Esophagus squamous epithelium (tissue), 5 donors: ENCODE measurements around the gene PCNT. TPM values are rescaled to one million over a fixed set of nuclear protein-coding genes. Genes with fewer than 3 reads are reported as not detected.

ENCODE experiments used
- DNase-seq: peaks from one replicate; lab custom pipeline; 2025; lab: John Stamatoyannopoulos, UW
- H3K27ac ChIP-seq, 4 donors: fragments of 200-600 bp; sonication (generic); one replicate each; pipeline ENCODE4 v1.5.1; 2016 to 2019; ENCODE audit warnings: mild to moderate bottlenecking in 1 of 4
- H3K27me3 ChIP-seq, 4 donors: fragments of 200-600 bp; sonication (generic); 1 replicate in 3 of 4; 2 replicates in 1 of 4; pipeline versions ENCODE4 v1.5.1 to v1.6.0; 2017 to 2021; ENCODE audit warnings: antibody characterized with exemption in 1 of 4
- H3K36me3 ChIP-seq, 3 donors: fragments of 200-600 bp; sonication (generic); one replicate each; pipeline ENCODE4 v1.5.1; 2016 to 2019
- H3K4me1 ChIP-seq, 3 donors: fragments of 200-600 bp; sonication (generic); one replicate each; pipeline ENCODE4 v1.5.1; 2017 to 2019
- H3K4me3 ChIP-seq, 4 donors: fragments of 200-600 bp; sonication (generic); 1 replicate in 3 of 4; 2 replicates in 1 of 4; pipeline ENCODE4 v1.5.1; 2016 to 2019; ENCODE audit warnings: mild to moderate bottlenecking in 2 of 4, moderate library complexity in 1 of 4
- H3K9me3 ChIP-seq, 3 donors: fragments of 200-600 bp; sonication (generic); one replicate each; pipeline ENCODE4 v1.5.1; 2016 to 2019
- CTCF ChIP-seq, 6 experiments: fragments of 450-650 bp in 4 of 6; fragments of 200-600 bp in 2 of 6; sonication (generic) in 2 of 6; IDR thresholded peaks; one replicate each; pipeline ENCODE4 v1.5.1; 2016 to 2019; ENCODE audit warnings: antibody characterized with exemption in 6 of 6, mild to moderate bottlenecking in 4 of 6, moderate library complexity in 4 of 6
- POLR2A ChIP-seq, 4 donors: fragments of 450-650 bp; IDR thresholded peaks; one replicate each; pipeline ENCODE4 v1.6.1; 2017; ENCODE audit warnings: antibody characterized with exemption in 4 of 4, mild to moderate bottlenecking in 4 of 4, moderate library complexity in 3 of 4
- whole genome bisulfite sequencing, 2 donors: methylation state at CpG; one replicate each; pipeline ENCODE4 v1.1.5; 2018; 5-methylcytosine and 5-hydroxymethylcytosine counted together
- intact Hi-C: fragments of 100-400 bp; cut with DNase I; formaldehyde crosslinking; loops from one replicate; pipeline ENCODE4 v1.15.0; 2022
- total RNA-seq, 4 donors: library from RNA; depleted of rRNA; stranded (reverse); fragments of >200 nt; gene quantifications; one replicate each; pipeline ENCODE4 v1.1.0, GENCODE V29; 2016
- donor health status: DM: yes; HTN: yes; CAD: no.

Gene PCNT
- total RNA-seq, 4 donors from 2014 or later, result 26.8 to 38.7 (median 29.9) TPM

DNA sequence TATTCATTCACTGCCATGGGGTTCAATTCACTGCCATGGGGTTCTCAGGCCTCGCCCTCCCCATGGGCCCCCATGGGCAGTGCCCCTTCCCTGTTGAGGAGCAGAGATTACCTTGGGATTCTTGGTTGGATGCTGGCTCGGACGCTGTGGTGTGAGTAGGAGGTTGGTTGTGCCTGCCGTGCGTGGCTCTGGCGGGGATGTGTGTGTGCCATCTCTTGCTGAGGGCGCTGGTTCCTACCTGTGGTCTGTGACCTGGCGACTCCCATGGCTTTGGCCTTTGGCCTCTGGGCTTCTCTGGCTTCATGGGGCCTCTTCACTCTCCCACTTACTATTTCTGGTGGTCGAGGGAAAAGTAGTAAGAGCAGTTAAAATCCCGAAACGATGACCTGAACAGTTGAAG, 42.1 kb downstream of the PCNT start:
- Histone ChIP-seq H3K27me3 (no peaks in the 10 kb centered on the region), H3K27ac (no peak overlapping the region), H3K9me3 (no peaks in the 10 kb centered on the region), H3K4me1 (no peaks in the 10 kb centered on the region), H3K4me3 (no peak overlapping the region), H3K36me3 (peaks cover 18 to 96% (median 20%) of the 10 kb centered on the region in 3 donors)
- WGBS, 2 donors, result 92 to 93% methylated on average over 2 to 7 of the region's 11 CpGs
- no peak for DNase-seq
- intact Hi-C loops, result no loop called here
- TF ChIP-seq CTCF (IDR thresholded peaks at IDR 0.05), result no peak
- TF ChIP-seq POLR2A (IDR thresholded peaks at IDR 0.05), result no peak

DNA sequence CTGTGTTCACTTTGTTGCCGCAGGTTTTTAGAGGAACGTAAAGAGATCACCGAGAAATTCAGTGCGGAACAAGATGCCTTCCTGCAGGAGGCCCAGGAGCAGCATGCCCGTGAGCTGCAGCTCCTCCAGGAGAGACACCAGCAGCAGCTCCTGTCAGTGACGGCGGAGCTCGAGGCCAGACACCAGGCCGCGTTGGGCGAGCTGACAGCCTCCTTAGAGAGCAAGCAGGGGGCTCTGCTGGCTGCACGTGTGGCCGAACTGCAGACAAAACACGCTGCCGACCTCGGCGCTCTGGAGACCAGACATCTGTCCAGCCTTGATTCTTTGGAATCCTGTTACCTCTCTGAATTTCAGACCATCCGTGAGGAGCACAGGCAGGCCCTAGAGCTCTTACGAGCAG, 42.6 kb downstream of the PCNT start:
- Histone ChIP-seq H3K27me3 (no peaks in the 10 kb centered on the region), H3K9me3 (no peaks in the 10 kb centered on the region), H3K4me3 (no peak overlapping the region), H3K27ac (no peak overlapping the region), H3K4me1 (no peaks in the 10 kb centered on the region), H3K36me3 (peaks cover 18 to 96% (median 20%) of the 10 kb centered on the region in 3 donors)
- TF ChIP-seq CTCF (IDR thresholded peaks at IDR 0.05), result no peak
- TF ChIP-seq POLR2A (IDR thresholded peaks at IDR 0.05), result no peak
- no peak for DNase-seq
- WGBS, 2 donors, result 79 to 90% methylated on average over 7 to 14 of the region's 19 CpGs
- intact Hi-C loops, result no loop called here

DNA sequence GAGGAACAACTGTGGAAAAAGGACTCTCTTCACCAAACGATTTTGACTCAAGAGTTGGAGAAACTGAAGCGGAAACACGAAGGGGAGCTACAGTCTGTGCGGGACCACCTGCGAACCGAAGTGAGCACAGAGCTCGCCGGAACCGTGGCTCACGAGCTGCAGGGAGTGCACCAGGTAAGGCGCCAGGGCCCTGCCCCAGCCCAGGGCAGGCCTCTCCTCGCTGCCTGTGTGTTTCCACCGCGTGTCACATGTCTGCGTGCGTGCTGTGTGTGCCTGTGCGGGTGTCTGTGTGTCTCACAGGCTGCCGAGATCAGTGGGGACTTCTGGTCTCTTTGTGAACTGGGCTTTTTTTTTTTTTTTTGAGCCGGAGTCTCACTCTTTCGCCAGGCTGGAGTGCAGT, 43.0 kb downstream of the PCNT start:
- H3K9me3 ChIP-seq, result no peaks in the 10 kb centered on the region
- 93 to 96% methylated on average over 20 of the region's 20 CpGs for WGBS, 2 donors

DNA sequence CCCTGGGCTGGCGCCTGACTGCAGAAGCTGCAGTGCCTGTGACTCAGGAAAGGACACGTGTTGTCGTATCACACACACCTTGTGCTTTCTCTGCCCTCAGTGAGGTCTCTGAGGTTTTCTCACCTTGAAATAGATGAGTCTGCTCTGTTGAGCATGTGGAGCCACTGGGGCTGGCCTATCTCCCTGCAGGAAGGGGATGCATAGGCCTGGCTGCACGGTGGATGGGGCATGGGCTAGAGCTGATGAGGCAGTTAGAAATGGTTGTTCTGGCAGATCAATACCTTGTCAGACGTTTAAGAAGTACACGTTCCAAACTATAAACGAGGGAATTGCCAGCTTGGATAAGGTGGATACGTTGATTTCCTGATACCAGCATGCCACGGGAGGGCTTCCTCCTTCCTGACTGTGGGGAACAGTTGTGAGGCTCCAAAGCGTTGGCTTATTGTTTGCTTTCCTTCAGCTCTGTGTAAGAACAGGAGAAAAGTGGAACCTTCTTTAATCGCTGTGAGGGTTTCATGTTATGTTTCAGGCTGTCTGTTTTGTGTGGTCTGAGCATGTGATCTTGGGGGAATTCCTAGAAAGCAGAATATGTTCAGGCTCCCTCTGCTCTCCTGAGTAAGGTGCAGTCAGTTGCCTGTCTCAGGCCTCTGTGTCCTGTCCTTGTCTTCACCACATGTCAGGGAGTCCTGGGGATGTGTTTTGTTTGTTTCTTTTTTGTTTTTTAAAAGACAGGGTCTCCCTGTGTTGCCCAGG, 44.8 kb downstream of the PCNT start:
- WGBS, 2 donors, result 58 to 68% methylated on average over 9 to 10 of the region's 11 CpGs
- no peaks in the 10 kb centered on the region for H3K27me3 ChIP-seq
- no peak overlapping the region for H3K27ac ChIP-seq
- no peak overlapping the region for H3K4me3 ChIP-seq
- TF ChIP-seq CTCF (IDR thresholded peaks at IDR 0.05) (no peak), POLR2A (IDR thresholded peaks at IDR 0.05) (no peak)
- intact Hi-C loops, result no loop called here
- DNase-seq, result no peak
- H3K9me3 ChIP-seq, result no peaks in the 10 kb centered on the region
- no peaks in the 10 kb centered on the region for H3K4me1 ChIP-seq
- H3K36me3 ChIP-seq, result peaks cover 12 to 89% (median 19%) of the 10 kb centered on the region in 3 donors

More for the DNA sequence above, 43.0 kb downstream of the PCNT start:
- no peak for DNase-seq
- TF ChIP-seq CTCF (IDR thresholded peaks at IDR 0.05) (no peak), POLR2A (IDR thresholded peaks at IDR 0.05) (no peak)
- intact Hi-C loops, result no loop called here
- Histone ChIP-seq H3K27ac (no peak overlapping the region), H3K27me3 (no peaks in the 10 kb centered on the region), H3K4me1 (no peaks in the 10 kb centered on the region), H3K4me3 (no peak overlapping the region), H3K36me3 (peaks cover 18 to 96% (median 20%) of the 10 kb centered on the region in 3 donors)

GRCh38 chr21:46369520-46370235, 45.7 kb downstream of the PCNT start:
- TF ChIP-seq CTCF (IDR thresholded peaks at IDR 0.05), result no peak
- whole genome bisulfite sequencing, 2 donors, result 70 to 89% methylated on average over 7 to 12 of the region's 20 CpGs
- Histone ChIP-seq H3K9me3 (no peaks in the 10 kb centered on the region), H3K4me3 (no peak overlapping the region), H3K4me1 (no peaks in the 10 kb centered on the region), H3K36me3 (peaks cover 12 to 88% (median 15%) of the 10 kb centered on the region in 3 donors), H3K27me3 (no peaks in the 10 kb centered on the region), H3K27ac (no peak overlapping the region)
- no peak for DNase-seq
- intact Hi-C loops, result no loop called here
